HCT116 (cell line): Measurements from ENCODE around the gene SNRNP70. TPM values are rescaled to one million over a fixed set of nuclear protein-coding genes. Genes with fewer than 3 reads are reported as not detected.

Experiments
- ATAC-seq: fragments of 200-7000 bp; cut with Tn5 transposase; 2 replicates; pipeline ENCODE4 v1.9.1; 2020; ENCODE audit warnings: mild to moderate bottlenecking, moderate library complexity
- BruUV-seq: library from RNA; stranded (reverse); fragments of 400-500 nt; replicated peaks from 2 replicates; lab custom pipeline; 2021; lab: Mats Ljungman, UMichigan
- CTCF ChIA-PET: fragments of 300-600 bp; sonication (Branson Sonifier 250); formaldehyde crosslinking; loops from one replicate; lab custom pipeline; 2021; ENCODE audit warnings: antibody characterized with exemption; lab: Charles Lee
- POLR2A ChIA-PET: fragments of 300-600, 350-600 bp; sonication (Branson Sonifier 250); formaldehyde crosslinking; loops from one replicate; lab custom pipeline; 2021; ENCODE audit warnings: antibody characterized with exemption; lab: Charles Lee
- RAD21 ChIA-PET, 2 experiments: fragments of 300-600 bp; sonication (Branson Sonifier 250); formaldehyde crosslinking; loops; one replicate each; lab custom pipeline; 2023; ENCODE audit warnings: low total read pairs in 2 of 2; ENCODE audit not compliant: uncharacterized antibody in 2 of 2, unreplicated experiment in 2 of 2, low non-redundant PET in 1 of 2; lab: Charles Lee
- DNase-seq: peaks from one replicate; pipeline ENCODE4 v3.0.0-alpha.2; 2010; ENCODE audit warnings: low read depth, low spot score
- H2AFZ ChIP-seq: fragments of 200-600 bp; shearing (Covaris generic), sonication (generic); 2 replicates; pipeline ENCODE4 v1.6.1; 2017; ENCODE audit warnings: low read depth, mixed run types, mixed read lengths, antibody characterized with exemption, low read length; ENCODE audit not compliant: poor library complexity, severe bottlenecking
- H3K27ac ChIP-seq: 2 replicates; pipeline ENCODE4 v1.5.1; 2012; ENCODE audit warnings: low read depth, low read length
- H3K27me3 ChIP-seq: fragments of 200-600 bp; sonication (generic); 2 replicates; pipeline ENCODE4 v1.6.1; 2016; ENCODE audit warnings: mixed run types, low read length, mixed read lengths; ENCODE audit not compliant: insufficient read depth
- H3K36me3 ChIP-seq, 2 experiments: fragments of 200-500 bp in 1 of 2; fragments of 200-600 bp in 1 of 2; sonication (Bioruptor generic) in 1 of 2; sonication (generic) in 1 of 2; 2 replicates each; pipeline versions ENCODE4 v1.5.1 to v1.6.1; 2014 to 2016; ENCODE audit warnings: low read length in 2 of 2, inconsistent platforms in 1 of 2, mixed read lengths in 1 of 2, mixed run types in 1 of 2; ENCODE audit not compliant: insufficient read depth in 2 of 2, control insufficient read depth in 1 of 2
- H3K4me1 ChIP-seq, 2 experiments: fragments of 200-600 bp in 1 of 2; sonication (generic) in 1 of 2; 2 replicates each; pipeline versions ENCODE4 v1.5.1 to v1.6.1; 2012 to 2017; ENCODE audit warnings: low read length in 2 of 2, inconsistent platforms in 1 of 2, mild to moderate bottlenecking in 1 of 2, mixed read lengths in 1 of 2, mixed run types in 1 of 2, moderate library complexity in 1 of 2; ENCODE audit not compliant: insufficient read depth in 2 of 2, control insufficient read depth in 1 of 2
- H3K4me2 ChIP-seq: fragments of 200-600 bp; sonication (generic); 2 replicates; pipeline ENCODE4 v1.6.1; 2017; ENCODE audit warnings: mixed run types, low read length, mixed read lengths
- H3K4me3 ChIP-seq, 2 experiments: fragments of 200-600 bp in 1 of 2; sonication (generic) in 1 of 2; replicated peaks in 1 of 2; 2 replicates each; pipeline ENCODE4 v1.5.1; 2011 to 2016; ENCODE audit warnings: low read length in 2 of 2, control low read depth in 1 of 2, low read depth in 1 of 2, mild to moderate bottlenecking in 1 of 2, mixed read lengths in 1 of 2, mixed run types in 1 of 2
- H3K79me2 ChIP-seq: fragments of 200-600 bp; sonication (generic); 2 replicates; pipeline ENCODE4 v1.6.1; 2017; ENCODE audit warnings: mild to moderate bottlenecking, mixed run types, low read length, moderate library complexity, mixed read lengths; ENCODE audit not compliant: insufficient read depth
- H3K9ac ChIP-seq: fragments of 200-600 bp; sonication (generic); 2 replicates; pipeline ENCODE4 v1.6.1; 2016; ENCODE audit warnings: low read length, mixed read lengths
- H3K9me2 ChIP-seq: fragments of 200-600 bp; sonication (generic), shearing (Covaris generic); 2 replicates; pipeline ENCODE4 v1.6.1; 2017; ENCODE audit warnings: mixed run types, mild to moderate bottlenecking, moderate library complexity; ENCODE audit not compliant: insufficient read depth
- H3K9me3 ChIP-seq, 2 experiments: fragments of 200-500 bp in 1 of 2; fragments of 200-600 bp in 1 of 2; sonication (Bioruptor generic) in 1 of 2; sonication (generic) in 1 of 2; 2 replicates each; pipeline ENCODE4 v1.6.1; 2014 to 2017; ENCODE audit warnings: low read length in 2 of 2, mixed read lengths in 2 of 2, inconsistent platforms in 1 of 2, low read depth in 1 of 2, mild to moderate bottlenecking in 1 of 2, mixed run types in 1 of 2, moderate library complexity in 1 of 2; ENCODE audit not compliant: control insufficient read depth in 1 of 2, insufficient read depth in 1 of 2
- H4K20me1 ChIP-seq: fragments of 200-600 bp; sonication (generic), shearing (Covaris generic); 2 replicates; pipeline ENCODE4 v1.6.1; 2017; ENCODE audit warnings: mixed run types, mild to moderate bottlenecking, moderate library complexity; ENCODE audit not compliant: insufficient read depth
- CEBPB ChIP-seq: IDR thresholded peaks from 2 replicates; pipeline ENCODE4 v1.6.1; 2012; ENCODE audit warnings: low read depth
- EGR1 ChIP-seq: IDR thresholded peaks from 2 replicates; pipeline ENCODE4 v1.6.1; 2012; ENCODE audit warnings: low read depth
- EZH2 ChIP-seq: fragments of 200-600 bp; sonication (generic); IDR thresholded peaks from 2 replicates; pipeline ENCODE4 v1.6.1; 2017; ENCODE audit warnings: antibody characterized with exemption, mixed run types
- POLR2A ChIP-seq: IDR thresholded peaks from 2 replicates; pipeline ENCODE4 v1.7.0; 2011; ENCODE audit warnings: borderline replicate concordance; ENCODE audit not compliant: insufficient read depth, insufficient read length; ENCODE audit errors: extremely low read depth
- REST ChIP-seq: IDR thresholded peaks from 2 replicates; pipeline ENCODE4 v1.6.1; 2012; ENCODE audit warnings: low read depth
- SIN3A ChIP-seq: IDR thresholded peaks from 2 replicates; pipeline ENCODE4 v1.6.1; 2012; ENCODE audit warnings: low read depth
- TCF7L2 ChIP-seq: IDR thresholded peaks from 2 replicates; pipeline ENCODE4 v1.7.0; 2011; ENCODE audit warnings: borderline replicate concordance, inconsistent platforms; ENCODE audit not compliant: insufficient read depth, insufficient read length; ENCODE audit errors: extremely low read depth
- ZFX ChIP-seq: fragments of 450-650 bp; IDR thresholded peaks from 2 replicates; pipeline ENCODE4 v1.6.1; 2017
- intact Hi-C: fragments of 100-400 bp; cut with micrococcal nuclease; formaldehyde crosslinking; loops from 2 replicates; pipeline ENCODE4 v1.10.0; 2022
- total RNA-seq: library from RNA; stranded (reverse); gene quantifications from one replicate; pipeline ENCODE4 v1.2.1, GENCODE V29; 2021; ENCODE audit not compliant: unreplicated experiment
- TF ChIP-seq, protein P1 (sequence below): IDR thresholded peaks from 2 replicates; pipeline ENCODE4 v1.6.1; 2012

Gene SNRNP70
- total RNA-seq, 1 experiment from 2014 or later = 236 TPM

GRCh38 chr19:49104229-49104864, 19.1 kb downstream of the SNRNP70 start:
- ChIA-PET POLR2A (no interaction called here), RAD21 (no interaction called here), CTCF (interaction anchor here (1.3 to 1.4 kb wide), 2 partner anchors 10 to 104 kb away, joined by 5 read pairs; partner anchors contain the start of gene LIN7B)
- ATAC-seq (no peak), DNase-seq (no peak)
- no TSS peak for BruUV-seq
- H3K9me2 ChIP-seq = no peaks in the 10 kb centered on the region
- H3K36me3 ChIP-seq = peaks cover 70 to 81% of the 10 kb centered on the region in 2 experiments
- H3K79me2 ChIP-seq = peaks cover 56% of the 10 kb centered on the region
- H2AFZ ChIP-seq = no peak overlapping the region
- no peaks in the 10 kb centered on the region for H3K4me1 ChIP-seq
- H3K4me2 ChIP-seq = no peak overlapping the region
- H3K27me3 ChIP-seq = no peaks in the 10 kb centered on the region
- H4K20me1 ChIP-seq = no peaks in the 10 kb centered on the region
- intact Hi-C loops = no loop called here
- H3K4me3 ChIP-seq = no peak overlapping the region
- H3K9ac ChIP-seq = no peak overlapping the region
- TF ChIP-seq TCF7L2 = no peak
- no peak for TF ChIP-seq SIN3A
- no peak for TF ChIP-seq EGR1
- no peak for TF ChIP-seq ZFX
- no peak for TF ChIP-seq REST
- TF ChIP-seq EZH2 = no peak
- TF ChIP-seq CEBPB = no peak
- TF ChIP-seq POLR2A = no peak
- TF ChIP-seq, protein P1, sequence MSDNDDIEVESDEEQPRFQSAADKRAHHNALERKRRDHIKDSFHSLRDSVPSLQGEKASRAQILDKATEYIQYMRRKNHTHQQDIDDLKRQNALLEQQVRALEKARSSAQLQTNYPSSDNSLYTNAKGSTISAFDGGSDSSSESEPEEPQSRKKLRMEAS = no peak
- no peak overlapping the region for H3K27ac ChIP-seq
- no peaks in the 10 kb centered on the region for H3K9me3 ChIP-seq
